Skeletal muscle satellite cell (primary cell): ENCODE data around the gene OR2B6. TPM values are rescaled to one million over a fixed set of nuclear protein-coding genes. Genes with fewer than 3 reads are reported as not detected.
"Not testable (repeated sequence)": the region's sequence is repeated elsewhere in the genome, so short reads cannot be mapped to it uniquely, and the experiment has no call there.

Experiments used
- H3K27me3 ChIP-seq: 2 replicates; pipeline ENCODE4 v1.7.0; 2013; ENCODE audit warnings: low read length; ENCODE audit not compliant: control insufficient read depth, insufficient read depth
- H3K36me3 ChIP-seq: 2 replicates; pipeline ENCODE4 v1.7.0; 2013; ENCODE audit warnings: mild to moderate bottlenecking, control low read depth, low read length; ENCODE audit not compliant: insufficient read depth
- H3K4me1 ChIP-seq: 2 replicates; pipeline ENCODE4 v1.7.0; 2013; ENCODE audit warnings: low read length; ENCODE audit not compliant: control insufficient read depth, insufficient read depth
- H3K4me2 ChIP-seq: 2 replicates; pipeline ENCODE4 v1.7.0; 2013; ENCODE audit warnings: mild to moderate bottlenecking, low read length
- H3K4me3 ChIP-seq: 2 replicates; pipeline ENCODE4 v1.7.0; 2013; ENCODE audit warnings: low read length
- H3K9ac ChIP-seq: 2 replicates; pipeline ENCODE4 v1.7.0; 2013; ENCODE audit warnings: mild to moderate bottlenecking, low read depth, low read length, moderate library complexity
- H3K9me3 ChIP-seq: replicated peaks from 2 replicates; pipeline ENCODE4 v1.7.0; 2013; ENCODE audit warnings: mild to moderate bottlenecking, control low read depth, low read length
- total RNA-seq: library from RNA; depleted of rRNA; stranded (reverse); fragments of >200 nt; gene quantifications from 2 replicates; pipeline ENCODE4 v1.2.3, GENCODE V29; 2012; rRNA removed

OR2B6 gene
- total RNA-seq: not detected in 2 replicates

DNA sequence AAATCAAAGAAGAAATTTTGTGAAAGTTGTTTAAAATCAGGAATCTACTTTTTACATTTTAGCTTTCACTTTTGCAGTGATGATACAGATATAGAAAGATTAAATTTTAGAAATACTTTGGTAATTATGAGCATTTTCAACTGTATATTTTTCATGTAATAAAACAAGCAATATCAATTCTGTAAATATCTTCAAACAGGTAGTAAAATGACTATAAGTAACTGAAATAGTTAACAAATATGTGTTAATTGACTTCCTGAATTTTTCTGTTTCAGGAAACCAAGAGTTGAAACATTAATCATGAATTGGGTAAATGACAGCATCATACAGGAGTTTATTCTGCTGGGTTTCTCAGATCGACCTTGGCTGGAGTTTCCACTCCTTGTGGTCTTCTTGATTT lies at the start of gene OR2B6:
OR2B6 (plus strand) TSS at position 301 of the 400 bp plus-strand sequence; CDS start at position 301, 0 bp downstream.
- Histone ChIP-seq H3K27me3 (no peaks in the 10 kb centered on the region), H3K4me2 (no peak within 1 kb of the TSS), H3K36me3 (no peaks in the 10 kb centered on the region), H3K4me1 (no peaks in the 10 kb centered on the region), H3K9ac (no peak within 1 kb of the TSS), H3K9me3 (no peaks in the 10 kb centered on the region), H3K4me3 (no peak within 1 kb of the TSS)

DNA sequence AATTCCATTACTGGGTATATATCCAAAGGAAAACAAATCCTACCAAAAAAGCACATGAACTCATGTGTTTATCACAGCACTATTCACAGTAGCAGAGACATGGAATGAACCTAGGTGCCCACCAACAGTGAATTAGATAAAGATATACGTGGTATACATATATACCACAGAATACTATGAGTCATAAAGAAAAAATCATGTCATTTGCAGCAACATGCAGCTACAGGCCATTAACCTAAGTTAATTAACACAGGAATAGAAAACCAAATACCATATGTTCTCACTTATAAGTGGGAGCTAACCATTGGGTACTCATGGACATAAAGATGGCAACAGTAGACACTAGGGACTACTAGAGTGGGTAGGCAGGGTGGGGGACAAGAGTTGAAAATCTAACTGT lies 49.0 kb upstream of the OR2B6 start:
- H3K4me1 ChIP-seq: no peaks in the 10 kb centered on the region
- no peak overlapping the region for H3K9ac ChIP-seq
- H3K9me3 ChIP-seq: no peaks in the 10 kb centered on the region
- H3K4me3 ChIP-seq: no peak overlapping the region
- no peaks in the 10 kb centered on the region for H3K27me3 ChIP-seq
- H3K4me2 ChIP-seq: no peak overlapping the region
- H3K36me3 ChIP-seq: no peaks in the 10 kb centered on the region

DNA sequence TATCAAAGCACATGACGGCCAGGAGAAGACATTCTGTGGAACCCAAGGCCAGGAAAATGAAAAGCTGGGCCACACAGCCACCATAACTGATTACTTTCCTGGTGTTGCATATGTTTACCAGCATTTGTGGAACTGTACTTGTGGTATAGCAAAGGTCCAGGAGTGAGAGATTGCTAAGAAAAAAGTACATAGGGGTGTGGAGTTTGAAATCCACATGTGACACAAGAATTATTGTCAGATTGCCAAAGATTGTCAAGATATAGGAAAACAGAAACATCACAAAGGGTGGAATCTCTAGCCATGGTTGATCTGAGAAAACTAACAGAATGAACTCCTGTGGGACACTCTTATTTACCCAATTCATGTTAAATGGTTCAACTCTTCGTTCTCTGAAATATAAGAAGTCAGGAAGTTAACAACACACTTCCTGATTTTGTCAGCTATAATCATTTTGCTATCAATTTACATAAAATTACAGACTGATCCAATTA lies 45.0 kb upstream of the OR2B6 start, which contains the start of gene OR2B2:
OR2B2 (minus strand) TSS at position 441 of the 491 bp plus-strand sequence; CDS start at position 364, 77 bp downstream.
- H3K36me3 ChIP-seq: no peaks in the 10 kb centered on the region
- no peaks in the 10 kb centered on the region for H3K4me1 ChIP-seq
- H3K4me3 ChIP-seq: no peak within 1 kb of the TSS
- no peaks in the 10 kb centered on the region for H3K9me3 ChIP-seq
- H3K4me2 ChIP-seq: no peak within 1 kb of the TSS
- H3K27me3 ChIP-seq: no peaks in the 10 kb centered on the region
- H3K9ac ChIP-seq: no peak within 1 kb of the TSS

DNA sequence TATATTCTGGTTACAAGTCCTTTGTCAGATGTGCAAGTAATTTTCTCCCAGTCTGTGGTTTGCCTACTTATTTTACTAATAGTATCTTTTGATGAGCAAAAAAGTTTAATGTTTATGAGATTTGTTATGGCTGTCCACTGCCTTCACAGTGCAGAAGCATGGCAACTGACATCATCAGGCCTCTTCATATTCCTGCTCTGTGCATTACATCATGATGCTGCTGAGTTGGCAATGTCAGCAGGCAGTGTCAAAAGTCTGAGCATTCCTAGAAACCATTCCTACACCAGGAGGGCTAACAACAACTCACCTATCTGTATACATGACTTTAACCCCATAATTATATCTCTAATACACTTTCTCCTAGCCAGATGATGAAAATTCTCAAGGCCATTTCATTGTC lies 34.1 kb upstream of the OR2B6 start:
- H3K4me1 ChIP-seq: no peaks in the 10 kb centered on the region
- H3K4me2 ChIP-seq: no peak overlapping the region
- peaks cover 3% of the 10 kb centered on the region for H3K27me3 ChIP-seq
- H3K4me3 ChIP-seq: no peak overlapping the region
- no peaks in the 10 kb centered on the region for H3K36me3 ChIP-seq
- H3K9ac ChIP-seq: no peak overlapping the region
- H3K9me3 ChIP-seq: no peaks in the 10 kb centered on the region

DNA sequence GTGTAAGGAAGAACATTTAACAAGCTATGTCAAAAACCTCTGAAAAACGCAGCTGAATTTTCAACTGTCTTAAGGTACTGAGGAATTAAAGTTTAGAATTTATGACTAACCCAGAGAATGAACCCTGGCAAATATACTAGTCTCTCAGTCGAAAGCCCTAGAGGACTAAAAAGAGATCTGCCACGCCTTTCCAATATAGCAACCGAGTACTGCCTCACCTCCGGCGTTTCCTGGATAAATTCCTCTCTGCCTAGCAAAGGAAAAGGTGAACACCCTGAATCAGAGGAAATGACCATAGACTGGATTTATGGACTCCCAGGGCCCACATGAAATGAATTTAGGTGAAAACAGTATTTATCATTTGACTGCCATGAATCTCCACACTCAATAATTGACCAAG lies 32.9 kb upstream of the OR2B6 start:
- Histone ChIP-seq H3K9me3 (no peaks in the 10 kb centered on the region), H3K4me3 (no peak overlapping the region), H3K27me3 (peaks cover 3% of the 10 kb centered on the region), H3K4me2 (no peak overlapping the region), H3K9ac (no peak overlapping the region), H3K4me1 (no peaks in the 10 kb centered on the region), H3K36me3 (no peaks in the 10 kb centered on the region)

DNA sequence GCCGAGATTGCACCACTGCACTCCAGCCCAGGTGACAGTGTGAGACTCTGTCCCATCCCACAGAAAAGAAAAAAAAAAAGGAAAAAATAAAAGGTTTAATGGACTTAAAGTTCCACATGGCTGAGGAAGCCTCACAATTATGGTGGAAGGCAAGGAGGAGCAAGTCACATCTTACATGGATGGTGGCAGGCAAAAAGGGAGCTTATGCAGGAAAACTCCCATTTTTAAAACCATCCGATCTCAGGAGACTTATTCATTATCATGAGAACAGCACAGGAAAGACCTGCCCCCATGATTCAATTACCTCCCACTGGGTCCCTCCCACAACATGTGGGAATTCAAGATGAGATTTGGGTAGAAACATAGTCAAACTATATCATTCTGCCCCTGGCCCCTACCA lies 29.0 kb upstream of the OR2B6 start:
- not testable (repeated sequence) for H3K27me3 ChIP-seq, H3K9ac ChIP-seq, H3K4me2 ChIP-seq, H3K4me1 ChIP-seq, H3K4me3 ChIP-seq, H3K36me3 ChIP-seq, H3K9me3 ChIP-seq

DNA sequence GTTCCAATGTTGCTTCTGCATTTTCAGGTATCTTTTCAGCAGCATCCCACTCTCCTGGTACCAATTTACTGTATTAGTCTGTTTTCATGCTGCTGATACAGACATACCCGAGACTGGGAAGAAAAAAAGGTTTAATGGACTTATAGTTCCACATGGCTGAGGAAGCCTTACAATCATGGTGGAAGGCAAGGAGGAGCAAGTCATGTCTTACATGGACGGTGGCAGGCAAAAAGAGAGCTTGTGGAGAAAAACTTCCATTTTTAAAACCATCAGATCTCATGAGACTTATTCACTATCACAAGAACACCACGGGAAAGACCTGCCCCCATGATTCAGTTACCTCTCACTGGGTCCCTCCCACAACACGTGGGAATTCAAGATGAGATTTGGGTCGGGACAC lies 27.1 kb upstream of the OR2B6 start:
- H3K9ac ChIP-seq, H3K4me2 ChIP-seq, H3K36me3 ChIP-seq, H3K27me3 ChIP-seq, H3K4me3 ChIP-seq, H3K4me1 ChIP-seq, H3K9me3 ChIP-seq: not testable (repeated sequence)

DNA sequence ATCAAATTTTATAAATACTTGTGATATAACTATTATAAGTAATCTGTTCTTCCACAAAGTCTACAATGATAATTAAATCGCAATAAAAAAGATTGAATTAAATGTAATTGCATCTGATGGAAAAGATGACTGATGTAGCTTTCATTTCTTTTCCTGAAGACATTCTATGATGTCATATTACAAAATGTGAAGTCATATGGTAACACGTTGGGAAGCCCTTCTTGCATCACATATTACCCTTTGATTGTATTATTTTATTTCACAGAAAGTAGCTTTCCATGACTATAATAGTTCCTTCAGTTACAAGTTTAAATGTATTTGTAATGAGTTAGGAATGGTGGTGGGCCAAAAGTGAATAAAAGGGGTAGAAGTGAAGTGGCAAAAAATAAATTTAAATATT lies 25.8 kb upstream of the OR2B6 start:
- no peaks in the 10 kb centered on the region for H3K4me1 ChIP-seq
- no peak overlapping the region for H3K4me2 ChIP-seq
- H3K9ac ChIP-seq: no peak overlapping the region
- no peaks in the 10 kb centered on the region for H3K9me3 ChIP-seq
- H3K36me3 ChIP-seq: no peaks in the 10 kb centered on the region
- H3K27me3 ChIP-seq: no peaks in the 10 kb centered on the region
- H3K4me3 ChIP-seq: no peak overlapping the region

DNA sequence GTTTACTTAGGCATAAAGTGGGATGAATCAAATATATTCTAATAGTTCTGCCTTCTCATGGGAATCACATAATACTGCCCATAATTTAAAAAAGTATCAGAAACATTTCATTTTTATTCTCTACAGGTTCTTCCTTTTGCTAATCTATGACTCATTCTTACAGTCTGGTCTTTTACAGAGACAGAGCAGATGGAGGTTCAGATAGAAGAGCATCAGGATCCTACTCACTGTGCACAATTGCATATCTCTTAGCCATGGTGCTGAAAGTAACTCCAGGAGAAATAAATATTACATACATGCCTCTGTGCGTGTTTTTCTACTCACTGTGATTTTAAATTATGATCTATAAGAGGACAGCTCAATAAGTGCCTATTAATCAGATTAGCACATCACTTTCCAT lies 16.3 kb upstream of the OR2B6 start:
- no peaks in the 10 kb centered on the region for H3K27me3 ChIP-seq
- H3K36me3 ChIP-seq: no peaks in the 10 kb centered on the region
- no peak overlapping the region for H3K4me3 ChIP-seq
- no peaks in the 10 kb centered on the region for H3K9me3 ChIP-seq
- no peak overlapping the region for H3K4me2 ChIP-seq
- no peaks in the 10 kb centered on the region for H3K4me1 ChIP-seq
- H3K9ac ChIP-seq: no peak overlapping the region

DNA sequence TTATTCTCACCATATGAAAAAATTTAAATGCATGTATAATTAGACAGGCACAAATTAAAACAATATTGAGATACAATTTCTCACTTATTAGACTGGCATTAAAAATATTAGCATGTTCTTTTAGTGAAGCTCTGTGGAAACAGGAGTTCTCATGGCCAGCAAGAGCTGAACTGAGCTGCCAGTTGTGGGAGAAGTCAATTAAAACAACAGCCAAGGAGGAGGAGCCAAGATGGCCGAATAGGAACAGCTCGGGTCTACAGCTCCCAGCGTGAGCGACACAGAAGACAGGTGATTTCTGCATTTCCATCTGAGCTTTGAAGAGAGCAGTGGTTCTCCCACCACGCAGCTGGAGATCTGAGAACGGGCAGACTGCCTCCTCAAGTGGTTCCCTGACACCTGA lies 14.0 kb upstream of the OR2B6 start:
- H3K27me3 ChIP-seq, H3K9me3 ChIP-seq, H3K36me3 ChIP-seq, H3K4me3 ChIP-seq, H3K4me1 ChIP-seq, H3K9ac ChIP-seq, H3K4me2 ChIP-seq: not testable (repeated sequence)

DNA sequence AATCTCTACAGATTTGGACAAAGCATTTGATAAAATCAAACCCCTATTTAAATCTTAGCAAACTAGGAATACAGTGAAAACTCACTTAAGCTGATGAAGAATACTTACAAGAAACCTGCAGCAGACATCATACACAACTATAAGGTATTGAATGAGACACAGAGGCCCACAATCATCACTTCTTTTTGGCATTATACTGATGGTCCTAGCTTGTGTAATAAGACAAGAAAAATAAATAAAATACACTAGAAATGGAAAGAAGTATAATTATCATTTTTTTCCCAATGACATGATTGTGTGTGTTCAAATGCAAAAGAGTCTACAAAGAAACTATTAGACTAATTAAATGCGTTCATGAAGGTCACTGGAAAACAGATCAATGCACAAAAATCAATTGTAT lies 8.8 kb upstream of the OR2B6 start:
- no peaks in the 10 kb centered on the region for H3K9me3 ChIP-seq
- no peaks in the 10 kb centered on the region for H3K36me3 ChIP-seq
- no peak overlapping the region for H3K9ac ChIP-seq
- H3K4me2 ChIP-seq: no peak overlapping the region
- H3K27me3 ChIP-seq: no peaks in the 10 kb centered on the region
- H3K4me1 ChIP-seq: no peaks in the 10 kb centered on the region
- no peak overlapping the region for H3K4me3 ChIP-seq

DNA sequence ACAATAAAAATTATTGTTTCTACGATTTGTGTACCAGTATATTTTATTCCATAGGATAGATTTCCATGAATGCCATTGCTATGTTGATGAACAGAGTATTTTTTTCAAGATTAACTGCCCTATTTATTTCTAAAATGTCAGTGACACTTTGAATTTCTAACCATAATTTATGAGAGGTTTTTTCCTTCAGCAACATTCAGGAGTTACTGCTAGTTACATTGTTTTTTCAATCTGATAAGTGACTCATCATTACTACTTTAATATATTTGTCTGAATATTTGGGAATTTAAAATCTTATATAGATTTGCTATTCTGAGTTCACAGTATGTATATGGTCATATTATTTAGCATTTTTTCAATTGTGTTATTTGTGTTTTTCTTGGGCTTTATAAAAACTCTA lies 6.0 kb upstream of the OR2B6 start:
- Histone ChIP-seq H3K9me3 (no peaks in the 10 kb centered on the region), H3K27me3 (no peaks in the 10 kb centered on the region), H3K36me3 (no peaks in the 10 kb centered on the region), H3K4me1 (no peaks in the 10 kb centered on the region), H3K9ac (no peak overlapping the region), H3K4me3 (no peak overlapping the region), H3K4me2 (no peak overlapping the region)
